Measurements from ENCODE around the gene DDAH1.

DNA sequence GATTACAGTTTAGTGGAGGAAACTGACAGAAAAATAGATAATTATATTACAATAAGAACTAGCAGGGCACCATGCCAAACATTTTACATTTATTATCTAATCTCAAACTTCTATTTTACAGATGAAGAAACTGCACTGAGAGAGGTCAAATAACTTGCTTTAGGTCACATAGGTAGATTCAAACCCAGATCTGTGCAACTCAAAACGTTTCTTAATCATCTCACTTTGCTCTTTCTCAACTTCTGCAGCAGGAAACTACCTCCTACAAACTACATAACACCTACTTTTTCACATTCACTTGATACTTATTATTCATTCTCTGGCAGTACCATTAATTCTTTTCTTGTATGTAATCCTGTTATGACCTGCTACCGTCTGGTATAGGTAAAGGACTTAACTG is 138.6 kb downstream of the DDAH1 start:
- TF ChIP-seq POLR2AphosphoS5 (IDR thresholded peaks at IDR 0.05; ENCODE audit: low read depth, low read length) (no peak), TAF1 (IDR thresholded peaks at IDR 0.05; ENCODE audit: low read depth, low read length) (no peak)

All from GM12891 (cell line).